CD4-positive, alpha-beta memory T cell (primary cell): ENCODE results near the gene SELENOS. TPM values are rescaled to one million over a fixed set of nuclear protein-coding genes. Genes with fewer than 3 reads are reported as not detected.
A peak's percentile ranks its signal among the peaks of the same experiment; 100 is the strongest.

Source experiments
- CTCF ChIA-PET: fragments of 350-600 bp; sonication (Branson Sonifier 250); formaldehyde crosslinking; loops from one replicate; lab custom pipeline; 2021; ENCODE audit warnings: inconsistent platforms; ENCODE audit not compliant: partially characterized antibody; lab: Charles Lee
- POLR2A ChIA-PET: fragments of 350-600 bp; sonication (Branson Sonifier 250); formaldehyde crosslinking; loops from one replicate; lab custom pipeline; 2021; ENCODE audit not compliant: partially characterized antibody; lab: Charles Lee
- DNase-seq, 5 donors: peaks; one replicate each; pipeline versions ENCODE4 v3.0.0 to v3.0.0-alpha.2; 2020 to 2022; ENCODE audit warnings: mixed read lengths in 1 of 5
- H3K27ac ChIP-seq: one replicate; pipeline ENCODE4 v1.7.0; 2013; ENCODE audit warnings: low read depth, low read length
- H3K27me3 ChIP-seq: 2 replicates; pipeline ENCODE4 v1.7.0; 2013; ENCODE audit warnings: mild to moderate bottlenecking, low read length, moderate library complexity; ENCODE audit not compliant: insufficient read depth
- H3K36me3 ChIP-seq: 2 replicates; pipeline ENCODE4 v1.7.0; 2013; ENCODE audit warnings: mild to moderate bottlenecking, low read length, moderate library complexity; ENCODE audit not compliant: insufficient read depth
- H3K4me1 ChIP-seq: 2 replicates; pipeline ENCODE4 v1.7.0; 2013; ENCODE audit warnings: mild to moderate bottlenecking, low read length, moderate library complexity; ENCODE audit not compliant: insufficient read depth
- H3K4me3 ChIP-seq, 2 donors: one replicate each; pipeline ENCODE4 v1.7.0; 2013; ENCODE audit warnings: low read length in 2 of 2, mild to moderate bottlenecking in 1 of 2
- H3K9me3 ChIP-seq, 2 donors: one replicate each; pipeline ENCODE4 v1.7.0; 2013; ENCODE audit warnings: low read length in 2 of 2, control low read depth in 1 of 2; ENCODE audit not compliant: control insufficient read depth in 1 of 2
- H3K27ac Mint-ChIP-seq, 7 donors: one replicate each; pipeline ENCODE4 v1.8.0; 2020 to 2021; ENCODE audit warnings: mixed read lengths in 7 of 7, mild to moderate bottlenecking in 6 of 7, inconsistent platforms in 3 of 7, moderate library complexity in 3 of 7
- H3K27me3 Mint-ChIP-seq, 2 donors: one replicate each; pipeline ENCODE4 v1.8.0; 2020 to 2021; ENCODE audit warnings: mixed read lengths in 2 of 2
- H3K36me3 Mint-ChIP-seq, 2 donors: one replicate each; pipeline ENCODE4 v1.8.0; 2020 to 2021; ENCODE audit warnings: mixed read lengths in 2 of 2, inconsistent platforms in 1 of 2, mild to moderate bottlenecking in 1 of 2
- H3K4me1 Mint-ChIP-seq, 4 donors: one replicate each; pipeline ENCODE4 v1.8.0; 2020 to 2021; ENCODE audit warnings: mixed read lengths in 4 of 4, mild to moderate bottlenecking in 1 of 4
- H3K4me3 Mint-ChIP-seq, 8 donors: one replicate each; pipeline ENCODE4 v1.8.0; 2020 to 2021; ENCODE audit warnings: mixed read lengths in 8 of 8, mild to moderate bottlenecking in 7 of 8, moderate library complexity in 6 of 8, inconsistent platforms in 3 of 8
- H3K9me3 Mint-ChIP-seq, 8 donors: one replicate each; pipeline ENCODE4 v1.8.0; 2020 to 2021; ENCODE audit warnings: mixed read lengths in 8 of 8, mild to moderate bottlenecking in 5 of 8, inconsistent platforms in 3 of 8, moderate library complexity in 1 of 8
- intact Hi-C: fragments of 100-400 bp; cut with micrococcal nuclease; formaldehyde crosslinking; loops from one replicate; pipeline ENCODE4 v1.15.1; 2023
- polyA plus RNA-seq, 2 donors: library from polyadenylated mRNA; unstranded; fragments of 300-500 nt; fragmentation: Illumina TruSeq; gene quantifications; one replicate each; pipeline ENCODE4 v1.2.3, GENCODE V29; 2021
- total RNA-seq, 2 experiments: library from RNA; stranded (reverse); gene quantifications; one replicate each; pipeline ENCODE4 v1.2.3, GENCODE V29; 2021

The SELENOS gene
- total and polyA plus RNA-seq, 4 experiments from 2014 or later: 49.1 to 112 (median 61.8) TPM

GRCh38 chr15:101275018-101275417 lies 2.3 kb downstream of the SELENOS start:
- ChIA-PET POLR2A (no interaction called here), CTCF (interaction anchor here (3.2 to 5.2 kb wide), 3 partner anchors 14 to 267 kb away, joined by 16 to 27 read pairs (median 20); no protein-coding TSS in a partner anchor)
- peak overlapping the region in 1 of 8 donors; percentile 93 for H3K4me3 Mint-ChIP-seq
- Histone ChIP-seq H3K36me3 (peaks cover 53% of the 10 kb centered on the region), H3K4me3 (no peak overlapping the region), H3K9me3 (no peaks in the 10 kb centered on the region), H3K27ac (no peak overlapping the region), H3K4me1 (peaks cover 25% of the 10 kb centered on the region), H3K27me3 (no peaks in the 10 kb centered on the region)
- DNase-seq: no peak
- H3K27ac Mint-ChIP-seq: peak overlapping the region in 6 of 7 donors; percentile 12 to 91 (median 57)
- H3K9me3 Mint-ChIP-seq: no peaks in the 10 kb centered on the region
- no peaks in the 10 kb centered on the region for H3K27me3 Mint-ChIP-seq
- intact Hi-C loops: no loop called here
- H3K36me3 Mint-ChIP-seq: peaks cover 43 to 78% of the 10 kb centered on the region in 2 donors
- peaks cover 11 to 43% (median 21%) of the 10 kb centered on the region in 4 donors for H3K4me1 Mint-ChIP-seq

- Histone ChIP-seq H3K9me3 (no peaks in the 10 kb centered on the region), H3K4me3 (no peak overlapping the region), H3K36me3 (peaks cover 47% of the 10 kb centered on the region), H3K4me1 (peaks cover 25% of the 10 kb centered on the region), H3K27me3 (no peaks in the 10 kb centered on the region), H3K27ac (no peak overlapping the region)
- DNase-seq: no peak
- Mint-ChIP-seq H3K4me3 (no peak overlapping the region), H3K9me3 (no peaks in the 10 kb centered on the region), H3K4me1 (peaks cover 11 to 39% (median 21%) of the 10 kb centered on the region in 4 donors), H3K27me3 (no peaks in the 10 kb centered on the region), H3K27ac (peak overlapping the region in 5 of 7 donors; percentile 2 to 57 (median 33)), H3K36me3 (peaks cover 49 to 82% of the 10 kb centered on the region in 2 donors)
- intact Hi-C loops: no loop called here
- CTCF ChIA-PET: interaction anchor here (1.4 to 5.2 kb wide), 4 partner anchors 15 to 266 kb away, joined by 5 to 27 read pairs (median 18); no protein-coding TSS in a partner anchor
- POLR2A ChIA-PET: interaction anchor here (2.1 kb wide), 1 partner anchor 21 kb away, joined by 8 read pairs; the partner anchor contains the start of gene SNRPA1
Measured at GRCh38 chr15:101273534-101273933, 3.8 kb downstream of the SELENOS start.

GRCh38 chr15:101272584-101272983 lies 4.7 kb downstream of the SELENOS start:
- no peak for DNase-seq
- ChIA-PET POLR2A (interaction anchor here (2.1 kb wide), 1 partner anchor 22 kb away, joined by 8 read pairs; the partner anchor contains the start of gene SNRPA1), CTCF (interaction anchor here (1.4 to 5.2 kb wide), 4 partner anchors 15 to 265 kb away, joined by 5 to 27 read pairs (median 18); no protein-coding TSS in a partner anchor)
- Histone ChIP-seq H3K4me3 (no peak overlapping the region), H3K27me3 (no peaks in the 10 kb centered on the region), H3K27ac (no peak overlapping the region), H3K36me3 (peaks cover 47% of the 10 kb centered on the region), H3K4me1 (peaks cover 18% of the 10 kb centered on the region), H3K9me3 (no peaks in the 10 kb centered on the region)
- Mint-ChIP-seq H3K27ac (peak overlapping the region in 2 of 7 donors; percentile 8 to 61), H3K4me1 (peaks cover 9 to 30% (median 16%) of the 10 kb centered on the region in 4 donors), H3K36me3 (peaks cover 49 to 76% of the 10 kb centered on the region in 2 donors), H3K4me3 (no peak overlapping the region), H3K9me3 (no peaks in the 10 kb centered on the region), H3K27me3 (no peaks in the 10 kb centered on the region)
- intact Hi-C loops: no loop called here

GRCh38 chr15:101269479-101270223 lies 7.6 kb downstream of the SELENOS start:
- H3K36me3 Mint-ChIP-seq: peaks cover 45 to 60% of the 10 kb centered on the region in 2 donors
- peak overlapping the region in 3 of 7 donors; percentile 36 to 51 (median 43) for H3K27ac Mint-ChIP-seq
- H3K4me1 ChIP-seq: no peaks in the 10 kb centered on the region
- H3K36me3 ChIP-seq: peaks cover 42% of the 10 kb centered on the region
- H3K27me3 ChIP-seq: no peaks in the 10 kb centered on the region
- POLR2A ChIA-PET: interaction anchor here (1.1 kb wide), 2 partner anchors 9 to 382 kb away, joined by 3 to 4 read pairs; no protein-coding TSS in a partner anchor
- intact Hi-C loops: no loop called here
- H3K9me3 ChIP-seq: no peaks in the 10 kb centered on the region
- no peak overlapping the region for H3K27ac ChIP-seq
- H3K4me3 ChIP-seq: no peak overlapping the region
- H3K4me3 Mint-ChIP-seq: no peak overlapping the region
- peaks cover 0 to 6% (median 0%) of the 10 kb centered on the region in 4 donors for H3K4me1 Mint-ChIP-seq
- H3K27me3 Mint-ChIP-seq: no peaks in the 10 kb centered on the region
- CTCF ChIA-PET: interaction anchor here (5.0 kb wide), 1 partner anchor 12 kb away, joined by 20 read pairs; no protein-coding TSS in a partner anchor
- no peaks in the 10 kb centered on the region for H3K9me3 Mint-ChIP-seq
- no peak for DNase-seq

GRCh38 chr15:101267320-101268104 lies 9.8 kb downstream of the SELENOS start:
- intact Hi-C loops: no loop called here
- peak overlapping the region in 2 of 7 donors; percentile 32 to 72 for H3K27ac Mint-ChIP-seq
- no peak for DNase-seq
- Histone ChIP-seq H3K27me3 (no peaks in the 10 kb centered on the region), H3K4me3 (no peak overlapping the region), H3K36me3 (peaks cover 22% of the 10 kb centered on the region), H3K27ac (no peak overlapping the region), H3K9me3 (no peaks in the 10 kb centered on the region), H3K4me1 (no peaks in the 10 kb centered on the region)
- H3K9me3 Mint-ChIP-seq: no peaks in the 10 kb centered on the region
- CTCF ChIA-PET: interaction anchor here (0.5 to 2.0 kb wide), 7 partner anchors 9 to 374 kb away, joined by 3 to 12 read pairs (median 4); no protein-coding TSS in a partner anchor
- no peaks in the 10 kb centered on the region for H3K27me3 Mint-ChIP-seq
- peaks cover 24 to 38% of the 10 kb centered on the region in 2 donors for H3K36me3 Mint-ChIP-seq
- POLR2A ChIA-PET: interaction anchor here (1.0 to 1.9 kb wide), 4 partner anchors 11 to 27 kb away, joined by 4 to 10 read pairs (median 4); partner anchors contain the start of genes CHSY1 and SNRPA1
- no peak overlapping the region for H3K4me3 Mint-ChIP-seq
- no peaks in the 10 kb centered on the region for H3K4me1 Mint-ChIP-seq

- Histone ChIP-seq H3K4me1 (no peaks in the 10 kb centered on the region), H3K27me3 (no peaks in the 10 kb centered on the region), H3K9me3 (no peaks in the 10 kb centered on the region), H3K4me3 (no peak overlapping the region), H3K36me3 (peaks cover 15% of the 10 kb centered on the region), H3K27ac (no peak overlapping the region)
- intact Hi-C loops: no loop called here
- Mint-ChIP-seq H3K9me3 (no peaks in the 10 kb centered on the region), H3K27me3 (peaks cover 0 to 3% of the 10 kb centered on the region in 2 donors), H3K27ac (peak overlapping the region in 2 of 7 donors; percentile 32 to 72), H3K4me3 (no peak overlapping the region), H3K4me1 (no peaks in the 10 kb centered on the region), H3K36me3 (peaks cover 19 to 31% of the 10 kb centered on the region in 2 donors)
- DNase-seq: no peak
- POLR2A ChIA-PET: interaction anchor here (1.6 to 1.9 kb wide), 2 partner anchors 12 to 28 kb away, joined by 4 to 10 read pairs; partner anchors contain the start of gene SNRPA1
- CTCF ChIA-PET: interaction anchor here (1.3 to 2.0 kb wide), 4 partner anchors 8 to 374 kb away, joined by 4 to 12 read pairs (median 6); no protein-coding TSS in a partner anchor
Measured at GRCh38 chr15:101266787-101267186, 10.5 kb downstream of the SELENOS start.
